Measurements from ENCODE around the gene NAA38.

Gene NAA38, protein sequence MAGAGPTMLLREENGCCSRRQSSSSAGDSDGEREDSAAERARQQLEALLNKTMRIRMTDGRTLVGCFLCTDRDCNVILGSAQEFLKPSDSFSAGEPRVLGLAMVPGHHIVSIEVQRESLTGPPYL

DNA sequence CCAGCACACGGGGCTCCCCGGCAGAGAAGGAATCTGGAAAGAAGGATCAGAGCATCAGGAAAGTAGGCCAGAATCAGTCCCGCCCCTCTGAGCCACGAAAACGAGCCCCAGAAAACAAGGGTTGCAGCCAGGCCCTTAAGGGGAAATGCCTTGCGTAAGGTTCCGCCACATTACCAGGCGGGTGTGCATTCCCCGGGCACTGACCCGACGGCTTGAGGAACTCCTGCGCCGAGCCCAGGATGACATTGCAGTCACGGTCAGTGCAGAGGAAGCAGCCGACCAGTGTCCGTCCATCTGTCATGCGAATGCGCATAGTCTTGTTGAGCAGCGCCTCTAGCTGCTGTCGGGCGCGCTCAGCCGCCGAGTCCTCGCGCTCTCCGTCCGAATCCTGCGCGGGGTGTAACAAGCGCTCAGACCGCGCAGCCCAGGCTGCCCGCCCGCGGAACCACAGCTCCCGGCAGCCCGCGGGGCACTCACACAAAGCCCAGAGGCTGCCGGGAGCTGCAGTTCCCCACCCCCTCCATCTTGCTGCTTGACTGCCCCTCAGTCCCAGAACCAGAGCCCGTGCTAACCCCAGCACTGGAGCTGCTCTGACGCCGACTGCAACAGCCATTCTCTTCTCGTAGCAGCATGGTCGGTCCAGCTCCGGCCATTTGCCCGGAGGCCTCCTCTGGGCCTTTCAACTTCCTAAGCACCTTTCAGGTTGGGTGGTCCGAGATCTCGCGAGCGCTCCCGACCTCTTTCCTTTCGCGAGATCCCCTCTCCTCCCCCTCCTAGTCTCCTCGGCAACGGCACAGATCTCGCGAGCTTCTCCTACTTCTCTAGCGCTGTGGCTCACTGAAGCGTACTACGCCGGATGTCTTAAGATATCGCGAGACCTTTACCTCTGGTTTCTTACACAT, at the start of gene NAA38:
NAA38 (minus strand) TSS at position 749 of the 902 bp plus-strand sequence; CDS start at position 653, 96 bp downstream.
- DNase-seq = peak; percentile 100

DNA sequence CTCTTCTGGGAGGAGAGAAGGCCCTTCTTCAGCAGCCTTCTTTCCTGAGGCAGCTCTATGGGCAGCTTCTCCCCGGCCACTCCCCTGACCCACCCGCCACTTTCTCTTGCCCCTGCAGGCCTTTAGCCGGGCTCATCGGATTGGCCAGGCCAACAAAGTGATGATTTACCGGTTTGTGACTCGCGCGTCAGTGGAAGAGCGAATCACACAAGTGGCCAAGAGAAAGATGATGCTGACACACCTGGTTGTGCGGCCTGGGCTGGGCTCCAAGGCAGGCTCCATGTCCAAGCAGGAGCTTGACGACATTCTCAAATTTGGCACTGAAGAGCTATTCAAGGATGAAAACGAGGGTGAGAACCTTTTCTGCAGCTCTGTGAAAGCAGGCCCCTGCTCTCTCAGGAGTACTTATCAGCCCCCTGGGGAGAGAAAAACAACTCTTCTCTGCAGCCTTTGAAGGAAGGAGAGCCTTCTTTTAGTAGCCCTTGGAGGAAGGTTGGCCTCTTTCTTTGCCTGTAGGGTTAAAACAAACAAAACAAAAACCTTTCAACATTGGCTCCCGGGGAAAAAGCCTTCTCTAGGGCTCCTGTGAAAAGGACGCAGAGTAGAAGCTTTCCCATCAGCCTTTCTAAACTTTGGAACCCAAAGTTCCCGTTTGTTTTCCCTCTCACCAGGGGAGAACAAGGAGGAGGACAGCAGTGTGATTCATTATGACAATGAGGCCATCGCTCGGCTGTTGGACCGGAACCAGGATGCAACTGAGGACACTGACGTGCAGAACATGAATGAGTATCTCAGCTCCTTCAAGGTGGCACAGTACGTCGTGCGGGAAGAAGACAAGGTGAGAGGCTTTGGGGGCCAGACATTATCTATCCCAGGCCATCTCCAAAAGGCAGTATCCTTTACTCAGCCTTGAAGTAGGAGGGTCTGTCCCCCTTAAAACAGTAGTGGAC, 46.1 kb upstream of the NAA38 start:
- no peak for DNase-seq

DNA sequence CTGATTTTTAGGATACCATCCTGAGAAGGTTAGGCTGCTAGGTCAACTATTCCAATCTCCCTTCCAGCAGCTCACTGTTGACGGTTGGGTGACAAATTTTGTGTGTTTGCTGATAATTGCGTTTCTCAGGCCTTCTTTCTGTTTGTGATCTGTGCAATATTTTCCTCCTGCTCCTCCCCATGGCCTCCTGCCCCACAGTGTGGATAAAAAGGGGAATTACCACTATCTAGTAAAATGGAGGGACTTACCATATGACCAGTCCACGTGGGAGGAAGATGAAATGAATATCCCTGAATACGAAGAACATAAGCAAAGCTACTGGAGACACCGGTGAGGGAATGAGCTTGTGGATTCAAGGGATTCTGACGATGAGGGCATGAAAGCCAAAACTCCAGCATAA, 40.4 kb upstream of the NAA38 start:
- DNase-seq = peak; percentile 74

DNA sequence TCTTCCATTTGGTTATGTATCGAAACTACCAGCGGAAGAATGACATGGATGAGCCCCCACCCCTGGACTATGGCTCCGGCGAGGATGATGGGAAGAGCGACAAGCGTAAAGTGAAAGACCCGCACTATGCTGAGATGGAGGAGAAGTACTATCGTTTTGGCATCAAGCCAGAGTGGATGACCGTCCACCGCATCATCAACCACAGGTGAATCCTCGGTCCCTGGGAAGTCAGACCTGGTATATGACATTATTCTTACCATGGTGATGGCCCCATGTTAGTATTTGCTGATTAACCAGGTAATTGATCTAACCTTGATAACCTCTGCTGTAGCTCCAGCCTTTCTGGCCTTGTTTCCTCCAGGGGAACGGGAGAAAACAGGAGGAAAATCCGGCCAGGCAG, 39.7 kb upstream of the NAA38 start:
- no peak for DNase-seq

DNA sequence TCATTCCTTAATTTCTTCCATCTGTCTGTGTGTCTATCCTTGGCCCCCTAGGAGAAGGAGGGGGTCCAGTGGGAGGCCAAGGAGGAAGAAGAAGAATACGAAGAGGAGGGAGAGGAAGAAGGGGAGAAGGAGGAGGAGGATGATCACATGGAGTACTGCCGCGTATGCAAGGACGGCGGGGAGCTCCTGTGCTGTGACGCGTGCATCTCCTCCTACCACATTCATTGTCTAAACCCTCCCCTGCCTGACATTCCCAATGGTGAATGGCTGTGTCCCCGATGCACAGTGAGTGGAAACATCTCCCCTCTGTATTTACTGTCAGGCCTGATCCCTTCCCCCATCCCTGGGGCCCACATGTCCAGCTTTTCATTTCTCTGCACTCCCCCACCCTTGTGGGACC, 37.5 kb upstream of the NAA38 start:
- no peak for DNase-seq

DNA sequence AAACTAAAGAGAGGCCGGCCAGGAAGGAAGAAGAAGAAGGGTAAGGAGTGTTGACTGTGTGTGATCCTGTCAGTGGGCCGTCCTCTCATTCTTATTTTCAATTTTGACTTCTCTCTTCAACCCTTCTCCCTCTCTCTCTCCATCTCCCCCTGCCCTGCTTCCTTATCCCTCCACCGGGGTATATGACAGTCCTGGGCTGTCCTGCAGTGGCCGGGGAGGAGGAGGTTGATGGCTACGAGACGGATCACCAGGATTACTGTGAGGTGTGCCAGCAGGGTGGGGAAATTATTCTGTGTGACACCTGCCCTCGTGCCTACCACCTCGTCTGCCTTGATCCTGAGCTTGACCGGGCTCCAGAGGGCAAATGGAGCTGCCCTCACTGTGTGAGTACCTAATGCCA, 36.9 kb upstream of the NAA38 start:
- no peak for DNase-seq

DNA sequence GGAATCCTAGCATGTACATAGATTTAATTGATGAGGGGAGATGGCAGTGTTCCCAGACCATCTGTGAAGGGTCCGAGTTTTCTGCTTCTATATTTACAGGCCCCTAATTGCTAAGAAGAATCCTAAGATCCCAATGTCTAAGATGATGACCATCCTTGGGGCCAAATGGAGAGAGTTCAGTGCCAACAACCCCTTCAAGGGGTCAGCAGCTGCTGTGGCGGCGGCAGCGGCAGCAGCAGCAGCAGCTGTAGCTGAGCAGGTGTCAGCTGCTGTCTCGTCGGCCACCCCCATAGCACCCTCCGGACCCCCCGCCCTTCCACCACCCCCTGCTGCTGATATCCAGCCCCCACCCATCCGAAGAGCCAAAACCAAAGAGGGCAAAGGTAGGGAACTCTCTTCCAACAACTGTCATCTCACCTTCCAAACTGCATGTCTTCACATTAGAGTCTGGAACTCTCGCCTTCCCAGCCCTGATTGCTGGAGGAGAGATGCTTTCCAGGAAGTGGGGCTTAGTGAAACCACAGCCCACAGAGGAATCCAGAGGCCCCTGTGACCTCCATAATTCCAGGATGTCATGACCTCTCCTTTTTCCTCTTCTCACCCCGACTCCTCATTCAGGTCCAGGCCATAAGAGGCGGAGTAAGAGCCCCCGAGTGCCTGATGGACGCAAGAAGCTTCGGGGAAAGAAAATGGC, 36.0 kb upstream of the NAA38 start:
- DNase-seq = no peak

DNA sequence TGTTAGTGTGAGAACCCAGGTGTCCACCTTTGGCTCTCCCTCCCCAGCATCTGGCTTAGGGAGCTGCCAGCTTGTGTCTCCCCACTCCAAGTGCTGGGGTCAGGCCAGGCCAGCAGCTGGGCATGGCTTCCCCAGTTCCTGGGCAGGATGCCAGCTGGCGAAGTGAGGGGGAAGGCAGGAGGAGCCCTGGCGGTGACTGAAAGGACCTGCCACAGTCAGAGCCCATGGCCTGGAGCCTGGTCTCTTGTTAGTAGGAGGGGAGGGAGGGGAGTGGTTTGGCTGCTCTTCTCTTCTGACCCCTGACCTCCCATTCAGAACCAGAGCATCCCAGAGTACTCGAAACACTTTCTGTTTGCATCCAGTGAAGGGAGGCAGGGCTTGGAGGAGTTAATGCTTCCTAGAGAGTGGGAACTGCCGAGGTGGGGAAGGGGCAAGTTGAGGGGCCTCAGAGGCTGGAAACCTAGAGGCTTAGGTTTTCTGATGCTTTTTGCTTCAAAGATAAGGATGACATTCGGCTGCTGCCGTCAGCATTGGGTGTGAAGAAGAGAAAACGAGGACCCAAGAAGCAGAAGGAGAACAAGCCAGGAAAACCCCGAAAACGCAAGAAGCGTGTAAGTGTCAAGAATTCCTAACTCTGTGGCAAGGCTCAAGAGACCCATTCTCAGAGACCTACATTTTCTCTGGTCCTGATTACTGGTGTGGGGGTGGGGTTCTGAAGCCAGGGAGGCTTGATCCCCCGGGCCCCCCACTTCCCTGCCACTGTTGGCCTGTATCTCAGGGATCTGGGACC, 32.0 kb upstream of the NAA38 start:
- peak; percentile 99 for DNase-seq

DNA sequence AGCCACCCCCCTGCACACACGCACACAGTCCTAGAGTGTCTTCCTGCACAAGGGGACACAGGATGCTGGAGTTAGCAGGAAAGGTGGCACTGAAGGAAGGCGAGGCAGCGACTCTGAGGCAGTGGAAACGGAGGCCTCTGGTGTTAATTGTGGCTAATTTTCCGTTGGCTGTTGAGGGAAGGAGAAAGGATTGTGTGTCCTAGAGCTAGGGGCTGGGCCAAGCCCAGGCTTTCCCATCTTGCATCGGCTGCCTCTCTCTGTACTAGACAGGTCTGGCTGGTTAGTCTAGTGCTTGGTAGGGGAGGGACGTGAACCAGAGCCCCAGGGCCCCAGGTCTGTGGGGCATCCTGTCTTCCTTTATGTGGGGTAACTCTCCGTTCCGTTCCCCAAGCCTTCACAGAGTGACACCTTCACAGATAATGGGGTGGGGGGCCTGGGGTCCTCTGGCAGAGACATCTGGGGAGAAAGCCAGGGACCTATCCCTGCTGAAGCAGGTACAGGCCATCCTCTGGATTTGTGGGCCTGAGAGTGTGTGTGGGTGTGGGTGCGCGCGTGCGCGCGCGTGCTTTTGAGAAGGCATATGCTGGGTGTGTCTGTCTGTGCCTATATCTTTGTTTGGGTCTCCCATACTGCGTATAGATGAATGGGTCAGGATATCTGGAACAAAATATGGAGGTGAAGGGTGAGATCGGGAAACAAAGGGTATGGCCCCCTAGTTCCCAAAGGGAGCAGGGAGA, 31.0 kb upstream of the NAA38 start, which contains the start of gene CHD3:
CHD3 (plus strand) TSS at position 606 of the 737 bp plus-strand sequence. CDS start 212 bp downstream, outside the sequence.
- peak; percentile 94 for DNase-seq

DNA sequence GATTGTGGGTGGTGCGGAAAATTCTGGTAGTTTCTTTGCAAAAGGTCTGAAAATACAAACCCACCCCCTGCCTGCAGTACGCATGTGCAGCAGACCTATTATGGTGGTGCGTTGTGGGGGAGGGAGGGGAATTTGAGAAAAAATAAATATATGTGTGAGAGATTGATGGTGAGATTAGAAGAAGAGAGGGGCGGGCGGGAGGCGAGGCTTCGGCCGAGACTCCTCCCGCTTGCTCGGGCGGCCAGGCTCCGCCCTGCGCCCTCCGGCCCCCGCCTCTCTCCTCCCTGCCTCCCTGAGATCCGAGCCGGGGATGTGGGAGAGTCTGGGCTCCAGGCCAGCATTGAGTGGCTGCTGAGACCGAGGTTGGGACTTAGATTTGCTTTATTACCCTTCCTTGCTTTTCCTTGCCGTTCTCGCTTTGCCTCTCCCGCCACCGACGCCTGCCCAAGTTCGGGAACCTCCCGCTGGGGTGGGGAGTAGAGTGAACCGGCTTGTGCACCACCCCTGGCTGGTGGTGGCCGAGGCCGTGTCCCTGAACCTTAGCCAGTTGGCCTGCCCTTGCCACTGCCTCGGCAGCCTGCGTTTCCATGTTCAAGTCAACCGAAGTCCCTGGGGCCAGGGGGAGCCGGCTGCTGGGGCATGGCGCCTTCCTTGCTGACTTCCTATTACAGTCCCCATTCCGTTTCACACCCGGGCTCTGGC, 30.3 kb upstream of the NAA38 start:
- DNase-seq = peak; percentile 99

DNA sequence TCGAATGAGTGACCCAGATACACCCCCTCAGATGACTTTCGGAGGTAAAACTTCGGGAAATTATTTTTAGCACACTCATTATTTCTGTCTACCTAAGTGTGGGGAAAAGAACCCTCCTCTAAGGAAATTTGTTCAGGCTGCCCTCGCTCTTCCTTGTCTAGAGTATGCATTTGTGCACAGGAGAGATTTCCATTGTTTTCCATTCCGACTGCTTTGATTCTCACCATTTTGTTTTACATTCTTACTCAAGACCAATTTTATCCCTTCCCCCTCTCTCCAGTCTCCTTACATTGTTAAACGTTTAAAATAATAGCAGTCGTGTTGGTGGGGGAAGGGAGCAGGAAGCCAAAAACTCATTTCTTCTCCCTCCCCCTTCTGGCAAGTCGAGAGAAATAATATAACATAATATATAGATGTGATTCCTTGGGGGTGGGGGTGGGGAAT, 29.7 kb upstream of the NAA38 start:
- peak; percentile 90 for DNase-seq

DNA sequence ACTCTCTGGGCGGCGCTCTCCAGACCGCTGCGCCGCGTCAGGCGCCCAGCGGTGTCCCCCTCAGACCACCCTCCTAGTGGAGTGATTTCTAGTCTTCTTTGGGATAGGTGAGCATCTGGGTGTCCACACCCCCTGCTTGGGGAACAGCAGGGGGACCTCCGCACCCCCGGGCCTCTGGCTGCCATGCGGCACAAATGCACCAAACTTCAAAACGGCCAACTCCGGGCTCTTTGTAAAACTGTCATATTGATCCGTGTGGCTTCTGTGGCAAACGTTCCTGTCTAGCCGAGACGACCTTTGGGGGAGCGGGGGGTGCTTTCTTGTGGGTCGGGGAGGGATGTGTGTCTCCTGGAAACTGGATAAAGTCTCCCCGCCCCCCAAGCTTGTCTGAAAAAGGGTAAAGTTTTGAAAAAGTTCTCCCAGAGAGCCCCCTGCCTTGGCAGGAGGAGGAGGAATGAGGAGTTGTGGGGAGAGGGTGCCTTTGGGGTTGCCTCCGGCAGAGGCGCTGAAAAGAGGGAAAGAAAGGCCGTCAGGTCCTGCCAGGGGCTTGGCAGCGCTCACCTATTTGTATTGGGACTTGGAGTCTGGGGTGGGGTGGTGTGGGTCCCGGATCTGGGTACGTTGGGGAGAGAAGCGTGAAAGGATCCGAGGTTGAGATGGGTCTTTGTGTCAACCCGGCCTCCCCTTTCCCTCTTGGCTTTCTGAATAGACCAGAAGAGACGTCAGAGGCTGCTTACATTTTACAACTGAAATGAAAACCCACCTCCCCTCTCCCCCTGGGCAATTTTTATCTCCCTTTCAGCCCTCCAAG, 29.1 kb upstream of the NAA38 start:
- DNase-seq = peak; percentile 78

DNA sequence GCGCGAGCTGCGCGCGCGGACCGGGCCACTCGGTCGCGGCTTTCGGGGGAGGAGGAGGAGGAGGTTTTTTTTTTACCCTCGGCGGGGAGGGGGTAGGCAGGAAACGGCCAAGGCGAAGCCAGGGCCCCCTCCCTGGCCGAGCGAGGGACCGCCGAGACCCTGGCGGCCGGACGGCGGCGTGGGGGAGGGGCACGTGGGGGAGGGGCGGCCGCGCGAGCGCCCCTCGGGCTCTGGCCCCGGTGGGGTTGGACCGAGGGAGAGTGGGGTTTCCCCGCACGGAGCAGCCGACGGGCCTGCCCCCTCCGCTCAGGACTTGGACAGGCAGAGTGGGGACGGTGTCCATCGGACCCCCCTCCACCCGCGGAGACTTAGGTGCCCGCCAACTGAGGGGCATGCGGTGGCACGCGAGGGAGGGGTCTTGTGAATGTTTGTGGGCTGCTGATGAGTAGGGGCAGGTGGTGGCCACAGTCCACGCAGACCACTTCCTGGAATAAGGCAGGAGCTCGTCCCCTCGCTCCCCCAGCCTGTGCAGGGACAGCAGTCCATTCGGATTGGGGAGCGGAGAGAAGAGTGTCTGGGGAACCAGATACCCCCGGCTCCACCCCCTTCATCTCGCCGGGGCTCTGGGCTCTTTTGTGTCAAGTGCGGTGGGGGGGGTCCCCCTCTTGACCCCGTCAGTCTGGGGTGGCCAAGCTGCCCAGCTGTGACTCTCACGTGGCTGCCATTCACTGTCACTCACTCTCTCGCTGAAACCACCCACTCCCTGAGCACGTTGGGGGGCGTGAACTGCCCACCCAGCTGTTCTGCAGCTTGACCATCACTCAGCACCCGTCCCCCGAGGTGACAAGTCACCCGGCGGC, 28.2 kb upstream of the NAA38 start:
- peak; percentile 84 for DNase-seq

DNA sequence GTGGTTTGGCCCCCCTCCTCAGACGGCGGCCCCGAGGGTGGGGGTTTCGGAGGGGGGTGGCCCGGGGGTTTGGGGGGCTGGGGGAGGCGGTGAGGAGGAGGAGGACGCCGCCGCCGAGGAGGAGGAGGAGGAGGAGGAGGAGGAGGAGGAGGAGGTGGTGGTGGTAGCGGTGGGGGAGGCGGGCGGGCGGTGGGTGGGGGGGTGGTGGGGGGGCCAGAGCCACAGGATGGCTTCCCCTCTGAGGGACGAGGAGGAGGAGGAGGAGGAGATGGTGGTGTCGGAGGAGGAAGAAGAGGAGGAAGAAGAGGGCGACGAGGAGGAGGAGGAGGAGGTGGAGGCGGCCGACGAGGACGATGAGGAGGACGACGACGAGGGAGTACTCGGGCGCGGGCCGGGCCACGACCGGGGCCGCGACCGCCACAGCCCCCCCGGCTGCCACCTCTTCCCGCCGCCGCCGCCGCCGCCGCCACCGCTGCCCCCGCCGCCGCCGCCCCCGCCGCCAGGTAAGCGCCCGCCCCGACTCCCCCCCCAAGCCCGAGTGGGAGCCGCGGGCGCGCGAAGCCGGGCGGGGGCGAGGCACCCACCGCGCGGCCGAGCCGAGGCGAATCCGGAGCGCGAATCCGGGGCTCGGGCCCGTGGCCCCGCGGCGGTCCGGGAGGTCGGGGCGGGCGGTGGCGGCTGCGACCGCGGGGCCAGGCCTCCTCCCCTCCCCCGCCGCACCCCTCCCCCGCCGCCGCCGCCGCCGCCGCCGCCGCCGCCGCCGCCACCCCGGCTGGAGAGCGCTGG, 27.4 kb upstream of the NAA38 start:
- peak; percentile 74 for DNase-seq

DNA sequence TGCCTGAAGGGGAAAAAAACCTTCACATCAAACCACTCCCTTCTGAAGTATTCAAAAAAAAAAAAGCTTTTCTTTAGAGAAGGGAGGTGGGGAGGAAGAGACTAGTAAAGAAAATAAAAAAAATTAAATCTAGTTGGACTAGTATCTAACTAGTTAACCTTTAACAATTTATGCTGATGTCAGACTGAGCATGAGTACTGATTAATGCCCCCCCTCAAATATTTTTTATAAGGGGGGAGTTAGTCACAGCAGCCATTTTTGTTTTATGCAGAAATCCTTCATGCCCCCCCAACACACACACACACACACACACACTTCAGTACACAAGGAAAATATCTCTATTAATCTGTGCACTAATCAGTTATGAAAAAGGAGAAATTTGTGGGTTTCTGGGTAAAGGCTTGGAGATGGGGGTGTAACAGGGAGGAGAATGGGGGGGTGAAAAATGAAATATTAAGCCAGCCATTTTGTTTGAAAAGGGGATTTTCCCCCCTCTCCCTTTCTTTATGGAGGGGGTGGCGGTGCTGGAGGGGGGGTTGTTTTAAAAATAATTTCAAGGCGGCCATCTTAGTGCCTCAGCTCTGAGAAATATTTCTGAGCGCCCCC, 26.5 kb upstream of the NAA38 start:
- DNase-seq = peak; percentile 78

DNA sequence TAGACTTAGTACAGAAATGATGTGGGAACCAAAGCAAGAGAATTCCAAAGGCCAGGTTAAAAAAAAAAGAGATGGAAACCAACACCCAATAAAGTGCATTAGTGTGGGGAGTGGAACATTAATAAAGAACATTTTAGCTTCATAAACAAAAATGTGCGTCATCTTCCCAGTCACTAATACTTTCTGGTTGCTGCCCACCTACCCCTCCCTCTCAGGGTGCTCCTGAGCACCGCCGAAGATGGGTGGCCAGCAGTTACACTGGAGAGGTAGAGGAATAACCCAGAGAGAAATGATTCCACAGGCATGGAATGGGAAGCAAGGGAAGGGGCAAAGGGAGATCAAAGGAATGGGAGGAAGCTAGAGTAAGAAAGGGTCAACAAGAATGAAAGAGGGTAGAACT, 25.3 kb upstream of the NAA38 start:
- no peak for DNase-seq

DNA sequence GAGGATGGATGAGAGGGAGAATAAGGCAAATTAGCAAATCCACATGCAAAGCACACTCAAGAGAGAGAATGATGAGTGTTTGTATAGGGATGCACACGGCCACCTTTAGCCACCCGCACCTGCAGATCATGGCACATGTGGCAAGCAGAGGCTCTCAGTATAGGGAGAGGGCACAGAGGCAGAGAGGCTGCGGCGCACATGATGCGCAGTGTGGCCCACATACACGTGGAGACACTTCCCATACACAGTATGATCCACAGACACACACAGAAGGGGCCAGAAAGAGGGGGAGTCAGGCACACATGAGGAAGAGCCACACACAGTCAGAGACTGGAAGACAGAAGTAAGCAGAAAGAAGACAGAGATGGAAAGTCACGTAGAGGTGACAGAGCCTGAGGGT, 24.7 kb upstream of the NAA38 start:
- DNase-seq = peak; percentile 95
